Fibroblast of the aortic adventitia (primary cell): ENCODE results near the gene SHTN1. TPM values are rescaled to one million over a fixed set of nuclear protein-coding genes. Genes with fewer than 3 reads are reported as not detected.

Source experiments
- DNase-seq: peaks from one replicate; pipeline ENCODE4 v3.0.0-alpha.2; 2010; ENCODE audit warnings: low read depth
- H3K4me3 ChIP-seq: 2 replicates; pipeline ENCODE4 v1.5.1; 2011; ENCODE audit warnings: low read depth, mild to moderate bottlenecking, control low read depth, low read length, moderate library complexity
- total RNA-seq: library from RNA; depleted of rRNA; stranded (reverse); fragments of >200 nt; gene quantifications from 2 replicates; pipeline ENCODE4 v1.2.3, GENCODE V29; 2012; ENCODE audit warnings: low replicate concordance
- TF ChIP-seq, protein P1 (sequence below): IDR thresholded peaks from 2 replicates; pipeline ENCODE4 v1.5.1; 2011; ENCODE audit warnings: mild to moderate bottlenecking, low read length, control low read depth, inconsistent platforms; ENCODE audit not compliant: insufficient read depth

The SHTN1 gene, protein sequence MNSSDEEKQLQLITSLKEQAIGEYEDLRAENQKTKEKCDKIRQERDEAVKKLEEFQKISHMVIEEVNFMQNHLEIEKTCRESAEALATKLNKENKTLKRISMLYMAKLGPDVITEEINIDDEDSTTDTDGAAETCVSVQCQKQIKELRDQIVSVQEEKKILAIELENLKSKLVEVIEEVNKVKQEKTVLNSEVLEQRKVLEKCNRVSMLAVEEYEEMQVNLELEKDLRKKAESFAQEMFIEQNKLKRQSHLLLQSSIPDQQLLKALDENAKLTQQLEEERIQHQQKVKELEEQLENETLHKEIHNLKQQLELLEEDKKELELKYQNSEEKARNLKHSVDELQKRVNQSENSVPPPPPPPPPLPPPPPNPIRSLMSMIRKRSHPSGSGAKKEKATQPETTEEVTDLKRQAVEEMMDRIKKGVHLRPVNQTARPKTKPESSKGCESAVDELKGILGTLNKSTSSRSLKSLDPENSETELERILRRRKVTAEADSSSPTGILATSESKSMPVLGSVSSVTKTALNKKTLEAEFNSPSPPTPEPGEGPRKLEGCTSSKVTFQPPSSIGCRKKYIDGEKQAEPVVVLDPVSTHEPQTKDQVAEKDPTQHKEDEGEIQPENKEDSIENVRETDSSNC
- total RNA-seq = 4.2 and 9.2 TPM in 2 replicates

DNA sequence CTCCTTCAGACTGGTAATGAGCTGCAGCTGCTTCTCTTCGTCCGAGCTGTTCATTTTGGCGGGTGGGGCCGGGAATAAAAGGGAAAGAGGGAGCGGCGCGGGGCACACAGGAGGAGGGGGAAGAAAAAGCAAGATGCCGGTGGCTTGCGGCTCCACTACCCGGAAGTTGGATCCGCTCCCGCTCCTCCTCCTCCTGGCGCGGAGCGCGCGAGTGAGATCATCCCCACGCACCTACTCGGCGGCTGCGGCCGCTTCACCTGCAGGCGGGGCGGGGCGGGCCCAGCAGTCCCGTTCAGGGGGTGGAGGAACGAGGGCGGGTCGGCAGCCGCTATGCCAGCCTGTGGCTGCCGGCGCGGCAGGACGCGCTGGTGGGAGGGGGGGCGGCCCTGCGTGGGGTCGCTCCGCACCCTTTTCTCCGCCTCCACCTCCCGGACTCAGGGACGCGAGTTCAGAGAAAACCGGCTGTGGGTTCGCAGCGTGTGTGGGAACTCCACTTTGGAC lies at the start of gene SHTN1:
Gene SHTN1, minus strand, starts transcription at position 162 of the 501 bp plus-strand sequence. Its CDS starts 108 bp downstream, at position 54.
- peak; percentile 25 for DNase-seq
- TF ChIP-seq, protein P1, sequence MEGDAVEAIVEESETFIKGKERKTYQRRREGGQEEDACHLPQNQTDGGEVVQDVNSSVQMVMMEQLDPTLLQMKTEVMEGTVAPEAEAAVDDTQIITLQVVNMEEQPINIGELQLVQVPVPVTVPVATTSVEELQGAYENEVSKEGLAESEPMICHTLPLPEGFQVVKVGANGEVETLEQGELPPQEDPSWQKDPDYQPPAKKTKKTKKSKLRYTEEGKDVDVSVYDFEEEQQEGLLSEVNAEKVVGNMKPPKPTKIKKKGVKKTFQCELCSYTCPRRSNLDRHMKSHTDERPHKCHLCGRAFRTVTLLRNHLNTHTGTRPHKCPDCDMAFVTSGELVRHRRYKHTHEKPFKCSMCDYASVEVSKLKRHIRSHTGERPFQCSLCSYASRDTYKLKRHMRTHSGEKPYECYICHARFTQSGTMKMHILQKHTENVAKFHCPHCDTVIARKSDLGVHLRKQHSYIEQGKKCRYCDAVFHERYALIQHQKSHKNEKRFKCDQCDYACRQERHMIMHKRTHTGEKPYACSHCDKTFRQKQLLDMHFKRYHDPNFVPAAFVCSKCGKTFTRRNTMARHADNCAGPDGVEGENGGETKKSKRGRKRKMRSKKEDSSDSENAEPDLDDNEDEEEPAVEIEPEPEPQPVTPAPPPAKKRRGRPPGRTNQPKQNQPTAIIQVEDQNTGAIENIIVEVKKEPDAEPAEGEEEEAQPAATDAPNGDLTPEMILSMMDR = no peak
- peak within 1 kb of the TSS; percentile 76 for H3K4me3 ChIP-seq

- DNase-seq = no peak
- H3K4me3 ChIP-seq = no peak overlapping the region
Measured at GRCh38 chr10:117053482-117053881, 48.5 kb upstream of the SHTN1 start.

DNA sequence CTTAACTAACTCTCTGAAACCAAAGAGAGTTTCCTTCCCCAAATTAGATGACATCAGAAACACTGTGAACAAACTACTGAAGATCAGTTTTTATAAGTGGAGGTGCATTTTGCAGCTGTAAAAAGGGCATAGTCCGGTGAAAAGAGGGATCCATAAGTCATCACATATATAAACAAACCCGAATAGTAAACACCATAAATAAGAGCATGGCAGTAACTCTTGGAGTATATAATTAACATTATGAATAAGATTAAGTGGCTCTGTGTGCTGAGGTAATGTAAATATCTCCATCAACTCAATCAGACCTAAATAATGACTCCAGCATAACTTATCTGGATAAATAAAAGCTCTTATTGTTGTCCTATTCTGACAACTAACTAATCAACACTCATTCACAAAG lies 43.0 kb upstream of the SHTN1 start:
- TF ChIP-seq, protein P1 = no peak
- DNase-seq = no peak
- no peak overlapping the region for H3K4me3 ChIP-seq

More at GRCh38 chr10:117053482-117053881, 48.5 kb upstream of the SHTN1 start:
- TF ChIP-seq, protein P1 = no peak

- DNase-seq = no peak
- TF ChIP-seq, protein P1 = no peak
- no peak overlapping the region for H3K4me3 ChIP-seq
Measured at GRCh38 chr10:117016266-117016665, 11.3 kb upstream of the SHTN1 start.

DNA sequence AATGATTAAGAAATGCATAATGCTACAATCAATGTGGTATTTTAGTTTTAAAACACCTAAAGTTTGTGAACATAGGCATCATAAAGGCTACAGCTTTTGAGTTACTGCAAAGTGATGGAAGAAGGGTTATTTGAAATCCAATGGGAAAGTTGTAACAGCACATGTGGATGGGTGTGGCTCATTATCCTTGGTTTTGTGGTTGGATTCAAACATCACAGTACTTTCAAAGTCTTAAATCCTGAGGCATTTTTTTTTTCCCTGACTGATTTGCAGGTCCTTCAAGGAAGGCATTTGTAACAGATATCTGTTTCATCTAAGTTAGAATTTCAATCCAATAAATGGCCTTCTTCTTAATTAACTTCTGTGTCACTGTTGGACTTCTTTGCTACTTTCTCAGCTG lies 9.8 kb upstream of the SHTN1 start:
- TF ChIP-seq, protein P1 = no peak
- no peak overlapping the region for H3K4me3 ChIP-seq
- DNase-seq = no peak

GRCh38 chr10:117007080-117007479 lies 2.1 kb upstream of the SHTN1 start:
- peak; percentile 68 for DNase-seq
- TF ChIP-seq, protein P1 = no peak
- H3K4me3 ChIP-seq = no peak overlapping the region
